H9 (cell line): Measurements from ENCODE around the gene CACNA1A. TPM values are rescaled to one million over a fixed set of nuclear protein-coding genes. Genes with fewer than 3 reads are reported as not detected.

Source experiments
- DNase-seq: peaks from one replicate; pipeline ENCODE4 v3.0.0-alpha.2; 2017
- H2AFZ ChIP-seq: one replicate; pipeline ENCODE4 v1.6.1; 2013; ENCODE audit warnings: mild to moderate bottlenecking, low read length, control low read depth, moderate library complexity
- H2AK5ac ChIP-seq: 2 replicates; pipeline ENCODE4 v1.6.1; 2013; ENCODE audit warnings: low read length, control low read depth, mixed read lengths; ENCODE audit not compliant: insufficient read length
- H2BK120ac ChIP-seq: one replicate; pipeline ENCODE4 v1.6.1; 2013; ENCODE audit warnings: low read depth, mild to moderate bottlenecking, low read length, control low read depth, inconsistent platforms; ENCODE audit not compliant: poor library complexity, severe bottlenecking
- H2BK12ac ChIP-seq: 2 replicates; pipeline ENCODE4 v1.6.1; 2013; ENCODE audit warnings: low read length, control low read depth, mixed read lengths, low read depth; ENCODE audit not compliant: insufficient read length
- H2BK15ac ChIP-seq: 2 replicates; pipeline ENCODE4 v1.6.1; 2013; ENCODE audit warnings: low read depth, low read length, control low read depth
- H2BK20ac ChIP-seq: one replicate; pipeline ENCODE4 v1.6.1; 2013; ENCODE audit warnings: low read depth, mild to moderate bottlenecking, low read length, control low read depth, inconsistent platforms; ENCODE audit not compliant: poor library complexity, severe bottlenecking
- H2BK5ac ChIP-seq: 2 replicates; pipeline ENCODE4 v1.6.1; 2013; ENCODE audit warnings: low read length, control low read depth, mixed read lengths; ENCODE audit not compliant: insufficient read length
- H3K14ac ChIP-seq: 2 replicates; pipeline ENCODE4 v1.6.1; 2013; ENCODE audit warnings: low read length, control low read depth; ENCODE audit not compliant: insufficient read depth
- H3K18ac ChIP-seq: 2 replicates; pipeline ENCODE4 v1.6.1; 2013; ENCODE audit warnings: low read depth, mild to moderate bottlenecking, mixed read lengths, low read length, control low read depth; ENCODE audit not compliant: insufficient read length
- H3K23ac ChIP-seq: 2 replicates; pipeline ENCODE4 v1.6.1; 2013; ENCODE audit warnings: low read length, control low read depth, mixed read lengths, low read depth; ENCODE audit not compliant: insufficient read length
- H3K23me2 ChIP-seq: 2 replicates; pipeline ENCODE4 v1.6.1; 2013; ENCODE audit warnings: low read depth, mild to moderate bottlenecking, mixed read lengths, low read length, control low read depth; ENCODE audit not compliant: insufficient read length, poor library complexity, severe bottlenecking
- H3K27ac ChIP-seq: 2 replicates; pipeline ENCODE4 v1.5.1; 2013; ENCODE audit warnings: low read length, control low read depth, mixed read lengths, low read depth; ENCODE audit not compliant: insufficient read length
- H3K27me3 ChIP-seq: 2 replicates; pipeline ENCODE4 v1.6.1; 2013; ENCODE audit warnings: low read length, control low read depth, inconsistent platforms; ENCODE audit not compliant: insufficient read depth
- H3K4ac ChIP-seq: 2 replicates; pipeline ENCODE4 v1.6.1; 2013; ENCODE audit warnings: low read depth, mild to moderate bottlenecking, control low read depth, inconsistent platforms, low read length, moderate library complexity
- H3K4me1 ChIP-seq: 2 replicates; pipeline ENCODE4 v1.6.1; 2013; ENCODE audit warnings: low read length, control low read depth, inconsistent platforms; ENCODE audit not compliant: insufficient read depth
- H3K4me2 ChIP-seq: 2 replicates; pipeline ENCODE4 v1.6.1; 2013; ENCODE audit warnings: low read length, control low read depth, mixed read lengths; ENCODE audit not compliant: insufficient read length, insufficient read depth
- H3K56ac ChIP-seq: 2 replicates; pipeline ENCODE4 v1.6.1; 2013; ENCODE audit warnings: low read depth, mild to moderate bottlenecking, mixed read lengths, low read length, control low read depth; ENCODE audit not compliant: insufficient read length
- H3K79me1 ChIP-seq: 2 replicates; pipeline ENCODE4 v1.6.1; 2013; ENCODE audit warnings: low read depth, mild to moderate bottlenecking, moderate library complexity, low read length, control low read depth, inconsistent platforms; ENCODE audit not compliant: insufficient read depth, poor library complexity, severe bottlenecking
- H3K79me2 ChIP-seq: 2 replicates; pipeline ENCODE4 v1.6.1; 2013; ENCODE audit warnings: low read length, control low read depth, inconsistent platforms; ENCODE audit not compliant: insufficient read depth
- H3K9ac ChIP-seq: 2 replicates; pipeline ENCODE4 v1.6.1; 2013; ENCODE audit warnings: low read length, control low read depth, mixed read lengths; ENCODE audit not compliant: insufficient read length; ENCODE audit errors: extremely low read depth
- H3K9me3 ChIP-seq: one replicate; pipeline ENCODE4 v1.6.1; 2013; ENCODE audit warnings: low read depth, low read length, inconsistent platforms; ENCODE audit not compliant: control insufficient read depth
- H3T11ph ChIP-seq: one replicate; pipeline ENCODE4 v1.6.1; 2013; ENCODE audit warnings: mild to moderate bottlenecking, low read length, control low read depth, inconsistent platforms
- H4K20me1 ChIP-seq: one replicate; pipeline ENCODE4 v1.6.1; 2013; ENCODE audit not compliant: control insufficient read depth, insufficient read length, insufficient read depth
- H4K5ac ChIP-seq: 2 replicates; pipeline ENCODE4 v1.6.1; 2013; ENCODE audit warnings: low read depth, mild to moderate bottlenecking, mixed read lengths, low read length, control low read depth; ENCODE audit not compliant: insufficient read length
- H4K8ac ChIP-seq: replicated peaks from 2 replicates; pipeline ENCODE4 v1.6.1; 2013; ENCODE audit warnings: low read length, control low read depth, mixed read lengths, low read depth; ENCODE audit not compliant: insufficient read length
- H4K91ac ChIP-seq: 2 replicates; pipeline ENCODE4 v1.6.1; 2013; ENCODE audit warnings: low read depth, mild to moderate bottlenecking, moderate library complexity, mixed read lengths, low read length, control low read depth; ENCODE audit not compliant: insufficient read length
- H3K27ac Mint-ChIP-seq, 3 experiments: 2 replicates in 2 of 3; 3 replicates in 1 of 3; pipeline ENCODE4 v1.8.0; 2020 to 2021; ENCODE audit warnings: mixed read lengths in 3 of 3, mild to moderate bottlenecking in 1 of 3, moderate library complexity in 1 of 3
- H3K27me3 Mint-ChIP-seq: 2 replicates; pipeline ENCODE4 v1.8.0; 2021; ENCODE audit warnings: low read depth, mild to moderate bottlenecking, moderate library complexity, mixed read lengths
- H3K36me3 Mint-ChIP-seq, 3 experiments: 2 replicates in 2 of 3; 3 replicates in 1 of 3; pipeline ENCODE4 v1.8.0; 2020 to 2021; ENCODE audit warnings: low read depth in 3 of 3, mixed read lengths in 3 of 3; ENCODE audit not compliant: insufficient read depth in 1 of 3
- H3K4me1 Mint-ChIP-seq, 2 experiments: 2 replicates each; pipeline ENCODE4 v1.8.0; 2020; ENCODE audit warnings: mixed read lengths in 2 of 2
- H3K4me3 Mint-ChIP-seq, 2 experiments: 2 replicates in 1 of 2; 3 replicates in 1 of 2; pipeline ENCODE4 v1.8.0; 2020 to 2021; ENCODE audit warnings: mild to moderate bottlenecking in 2 of 2, mixed read lengths in 2 of 2, moderate library complexity in 1 of 2
- H3K9me3 Mint-ChIP-seq, 2 experiments: 2 replicates in 1 of 2; 3 replicates in 1 of 2; pipeline ENCODE4 v1.8.0; 2020; ENCODE audit warnings: mild to moderate bottlenecking in 2 of 2, mixed read lengths in 2 of 2, moderate library complexity in 1 of 2
- total RNA-seq: library from RNA; stranded (reverse); gene quantifications from 2 replicates; pipeline ENCODE4 v1.2.1, GENCODE V29; 2021
- TF ChIP-seq, protein P1 (sequence below): fragments of 200-600 bp; sonication (generic); conservative IDR thresholded peaks from 3 replicates; pipeline ENCODE4 v1.8.0; 2021; ENCODE audit warnings: antibody characterized with exemption, mild to moderate bottlenecking

CACNA1A gene
- total RNA-seq, 1 experiment from 2014 or later, result 8.0 TPM

DNA sequence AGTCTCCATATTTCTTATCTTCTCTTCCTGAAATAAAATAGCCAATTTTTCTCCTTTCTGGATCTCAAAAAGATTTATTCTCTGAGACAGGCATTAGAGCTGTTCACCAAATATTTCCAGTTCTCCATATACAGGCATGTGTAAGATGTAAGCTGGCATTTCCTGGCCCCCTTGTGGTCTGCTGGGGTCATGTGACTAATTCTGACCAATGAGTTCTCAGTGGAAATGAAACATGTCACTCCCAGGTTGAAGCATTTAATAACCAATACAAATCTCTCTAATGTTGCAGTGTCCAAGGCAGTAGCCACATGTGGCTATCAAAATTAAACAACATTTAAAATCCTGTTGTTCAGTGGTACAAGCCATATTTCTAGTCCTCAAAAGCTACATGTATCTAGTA, 14.8 kb upstream of the CACNA1A start:
- Histone ChIP-seq H3K79me2 (no peaks in the 10 kb centered on the region), H3K9me3 (no peaks in the 10 kb centered on the region), H2AK5ac (no peak overlapping the region), H3K4me1 (no peaks in the 10 kb centered on the region), H3K14ac (no peak overlapping the region), H2AFZ (no peak overlapping the region), H4K20me1 (no peaks in the 10 kb centered on the region), H3K56ac (no peak overlapping the region), H2BK5ac (no peak overlapping the region), H3K79me1 (no peaks in the 10 kb centered on the region), H4K5ac (no peak overlapping the region), H3K4me2 (no peak overlapping the region), H2BK12ac (no peak overlapping the region), H2BK15ac (no peak overlapping the region), H3K27ac (no peak overlapping the region), H3K23ac (no peak overlapping the region), H3K18ac (no peak overlapping the region), H3T11ph (no peak overlapping the region), H3K23me2 (no peaks in the 10 kb centered on the region), H3K27me3 (no peaks in the 10 kb centered on the region), H4K8ac (no peak overlapping the region), H2BK120ac (no peak overlapping the region), H2BK20ac (no peak overlapping the region), H3K4ac (no peak overlapping the region), H3K9ac (no peak overlapping the region), H4K91ac (no peak overlapping the region)
- Mint-ChIP-seq H3K27me3 (peaks cover 34% of the 10 kb centered on the region), H3K9me3 (peaks cover 16 to 25% of the 10 kb centered on the region in 2 experiments), H3K4me3 (no peak overlapping the region), H3K36me3 (peaks cover 0 to 2% (median 0%) of the 10 kb centered on the region in 3 experiments; a peak in 1 of 7 replicates), H3K27ac (no peak overlapping the region), H3K4me1 (peaks cover 5 to 7% of the 10 kb centered on the region in 2 experiments)
- DNase-seq, result no peak
- TF ChIP-seq, protein P1, sequence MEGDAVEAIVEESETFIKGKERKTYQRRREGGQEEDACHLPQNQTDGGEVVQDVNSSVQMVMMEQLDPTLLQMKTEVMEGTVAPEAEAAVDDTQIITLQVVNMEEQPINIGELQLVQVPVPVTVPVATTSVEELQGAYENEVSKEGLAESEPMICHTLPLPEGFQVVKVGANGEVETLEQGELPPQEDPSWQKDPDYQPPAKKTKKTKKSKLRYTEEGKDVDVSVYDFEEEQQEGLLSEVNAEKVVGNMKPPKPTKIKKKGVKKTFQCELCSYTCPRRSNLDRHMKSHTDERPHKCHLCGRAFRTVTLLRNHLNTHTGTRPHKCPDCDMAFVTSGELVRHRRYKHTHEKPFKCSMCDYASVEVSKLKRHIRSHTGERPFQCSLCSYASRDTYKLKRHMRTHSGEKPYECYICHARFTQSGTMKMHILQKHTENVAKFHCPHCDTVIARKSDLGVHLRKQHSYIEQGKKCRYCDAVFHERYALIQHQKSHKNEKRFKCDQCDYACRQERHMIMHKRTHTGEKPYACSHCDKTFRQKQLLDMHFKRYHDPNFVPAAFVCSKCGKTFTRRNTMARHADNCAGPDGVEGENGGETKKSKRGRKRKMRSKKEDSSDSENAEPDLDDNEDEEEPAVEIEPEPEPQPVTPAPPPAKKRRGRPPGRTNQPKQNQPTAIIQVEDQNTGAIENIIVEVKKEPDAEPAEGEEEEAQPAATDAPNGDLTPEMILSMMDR, result no peak; the same call in 2 of the 3 replicates
